ENCODE measurements around the gene LARGE1. TPM values are rescaled to one million over a fixed set of nuclear protein-coding genes. Genes with fewer than 3 reads are reported as not detected.

LARGE1 gene
- total and polyA plus RNA-seq, 2 of the 13 experiments (the other 11 are each of a cell fraction or from before 2014, with no cell fraction given): 8.4 to 11.0 TPM

DNA sequence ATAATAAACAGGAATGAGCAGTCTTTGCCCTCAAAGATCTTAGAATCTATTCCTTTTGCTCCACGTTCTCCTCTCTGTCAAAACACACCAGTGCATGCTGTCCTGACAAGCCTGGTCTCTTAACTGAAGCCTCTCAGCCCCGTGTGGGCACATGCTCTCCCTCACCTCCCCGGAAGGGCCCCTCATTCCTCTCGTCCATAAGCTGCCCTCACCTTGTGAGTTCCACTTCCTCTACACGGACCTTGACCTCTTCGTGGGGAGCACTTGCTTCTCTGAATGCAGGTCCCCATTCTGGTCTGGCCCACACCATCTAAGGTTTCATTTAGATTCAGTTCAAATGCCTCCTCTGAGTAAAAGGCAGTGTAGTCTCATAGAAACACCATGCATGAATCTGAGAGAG lies 449.8 kb downstream of the LARGE1 start (continued):
- TF ChIP-seq HCFC1 (IDR thresholded peaks at IDR 0.05; ENCODE audit: low read depth, low read length): no peak
- no peak for TF ChIP-seq NFRKB (IDR thresholded peaks at IDR 0.05)
- no peak for TF ChIP-seq ZNF510 (CRISPR knock-in tag; IDR thresholded peaks at IDR 0.05; ENCODE audit: low read depth)
- TF ChIP-seq PLRG1 (conservative IDR thresholded peaks at IDR 0.05): no peak
- no peak for TF ChIP-seq SIN3B (IDR thresholded peaks at IDR 0.05; ENCODE audit: low read length)
- TF ChIP-seq ZNF296 (CRISPR knock-in tag; conservative IDR thresholded peaks at IDR 0.05): no peak
- no peak for TF ChIP-seq NFKB2 (CRISPR knock-in tag; IDR thresholded peaks at IDR 0.05; ENCODE audit: borderline replicate concordance)
- TF ChIP-seq ZNF549 (CRISPR knock-in tag; IDR thresholded peaks at IDR 0.05): no peak
- no peak for TF ChIP-seq JDP2 (CRISPR knock-in tag; IDR thresholded peaks at IDR 0.05; ENCODE audit: borderline replicate concordance)
- no peak for TF ChIP-seq TGIF2 (CRISPR knock-in tag; IDR thresholded peaks at IDR 0.05)
- no peak for TF ChIP-seq SNRNP70 (IDR thresholded peaks at IDR 0.05; ENCODE audit: low read depth, low read length)
- no peak for TF ChIP-seq REL (CRISPR knock-in tag; conservative IDR thresholded peaks at IDR 0.05)
- TF ChIP-seq PCBP1 (IDR thresholded peaks at IDR 0.05; ENCODE audit: borderline replicate concordance, low read depth, low read length): no peak
- peak; percentile 72 for TF ChIP-seq ELF3 (CRISPR knock-in tag; IDR thresholded peaks at IDR 0.05)
- TF ChIP-seq ZNF558 (CRISPR knock-in tag; IDR thresholded peaks at IDR 0.05; ENCODE audit: borderline replicate concordance): no peak
- TF ChIP-seq NCOR1 (IDR thresholded peaks at IDR 0.05; ENCODE audit: borderline replicate concordance, low read length): no peak
- no peak for TF ChIP-seq ZNF367 (CRISPR knock-in tag; IDR thresholded peaks at IDR 0.05; ENCODE audit: borderline replicate concordance)
- TF ChIP-seq, protein P1, sequence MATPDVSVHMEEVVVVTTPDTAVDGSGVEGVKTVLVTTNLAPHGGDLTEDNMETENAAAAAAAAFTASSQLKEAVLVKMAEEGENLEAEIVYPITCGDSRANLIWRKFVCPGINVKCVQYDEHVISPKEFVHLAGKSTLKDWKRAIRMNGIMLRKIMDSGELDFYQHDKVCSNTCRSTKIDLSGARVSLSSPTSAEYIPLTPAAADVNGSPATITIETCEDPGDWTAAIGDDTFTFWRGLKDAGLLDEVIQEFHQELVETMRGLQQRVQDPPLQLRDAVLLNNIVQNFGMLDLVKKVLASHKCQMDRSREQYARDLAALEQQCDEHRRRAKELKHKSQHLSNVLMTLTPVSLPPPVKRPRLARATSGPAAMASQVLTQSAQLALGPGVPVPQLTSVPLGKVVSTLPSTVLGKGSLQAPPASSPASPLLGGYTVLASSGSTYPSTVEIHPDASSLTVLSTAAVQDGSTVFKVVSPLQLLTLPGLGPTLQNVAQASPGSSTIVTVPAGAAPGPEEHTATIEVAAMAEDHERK (CRISPR knock-in tag; IDR thresholded peaks at IDR 0.05; ENCODE audit: low read depth): no peak
- no peak for TF ChIP-seq ZSCAN30 (CRISPR knock-in tag; IDR thresholded peaks at IDR 0.05)
- TF ChIP-seq ZNF644 (CRISPR knock-in tag; IDR thresholded peaks at IDR 0.05; ENCODE audit: low read depth): 0 out of 2 replicates have a peak, but pooled peaks have one; percentile 26
- peak; percentile 86 for TF ChIP-seq ZNF816 (CRISPR knock-in tag; IDR thresholded peaks at IDR 0.05; ENCODE audit: borderline replicate concordance)
- no peak for TF ChIP-seq SMAD1 (CRISPR knock-in tag; IDR thresholded peaks at IDR 0.05; ENCODE audit: borderline replicate concordance, low read depth)
- 0 out of 2 replicates have a peak, but pooled peaks have one; percentile 40 for TF ChIP-seq IRF2 (CRISPR knock-in tag; IDR thresholded peaks at IDR 0.05)
- no peak for TF ChIP-seq ZFP36L1 (CRISPR knock-in tag; IDR thresholded peaks at IDR 0.05)
- TF ChIP-seq, protein P2, sequence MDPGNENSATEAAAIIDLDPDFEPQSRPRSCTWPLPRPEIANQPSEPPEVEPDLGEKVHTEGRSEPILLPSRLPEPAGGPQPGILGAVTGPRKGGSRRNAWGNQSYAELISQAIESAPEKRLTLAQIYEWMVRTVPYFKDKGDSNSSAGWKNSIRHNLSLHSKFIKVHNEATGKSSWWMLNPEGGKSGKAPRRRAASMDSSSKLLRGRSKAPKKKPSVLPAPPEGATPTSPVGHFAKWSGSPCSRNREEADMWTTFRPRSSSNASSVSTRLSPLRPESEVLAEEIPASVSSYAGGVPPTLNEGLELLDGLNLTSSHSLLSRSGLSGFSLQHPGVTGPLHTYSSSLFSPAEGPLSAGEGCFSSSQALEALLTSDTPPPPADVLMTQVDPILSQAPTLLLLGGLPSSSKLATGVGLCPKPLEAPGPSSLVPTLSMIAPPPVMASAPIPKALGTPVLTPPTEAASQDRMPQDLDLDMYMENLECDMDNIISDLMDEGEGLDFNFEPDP (CRISPR knock-in tag; conservative IDR thresholded peaks at IDR 0.05): no peak
- TF ChIP-seq HOXD1 (CRISPR knock-in tag; IDR thresholded peaks at IDR 0.05): no peak
- no peak for TF ChIP-seq KDM4B (CRISPR knock-in tag; IDR thresholded peaks at IDR 0.05)
- TF ChIP-seq ZNF34 (CRISPR knock-in tag; IDR thresholded peaks at IDR 0.05; ENCODE audit: borderline replicate concordance): no peak
- peak; percentile 69 for TF ChIP-seq MED1 (CRISPR knock-in tag; IDR thresholded peaks at IDR 0.05)
